Measurements from ENCODE around the gene ERN1. TPM values are rescaled to one million over a fixed set of nuclear protein-coding genes. Genes with fewer than 3 reads are reported as not detected.

The ERN1 gene
- total RNA-seq, 1 donor from 2014 or later, result 20.6 TPM

DNA sequence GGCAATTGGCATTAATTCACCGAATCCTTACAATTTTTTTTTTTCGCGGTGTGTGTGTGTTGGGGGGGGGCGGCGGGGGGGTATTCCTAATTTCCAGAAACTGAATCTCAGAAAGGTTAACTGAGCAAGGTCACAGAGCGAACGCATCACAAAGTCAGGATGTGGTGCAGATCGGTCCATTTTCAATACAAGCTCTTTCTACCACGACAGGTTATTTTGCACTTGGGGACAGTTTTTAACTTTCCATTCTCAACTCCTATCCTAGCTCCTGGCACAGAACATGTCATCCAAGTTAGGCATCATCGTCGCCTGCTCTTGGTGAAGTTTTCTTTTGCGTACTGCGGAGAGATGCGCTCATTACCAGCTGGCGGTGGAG, 15.4 kb upstream of the ERN1 start:
- H3K27ac Mint-ChIP-seq, result no peak overlapping the region
- H3K9me3 Mint-ChIP-seq, result no peaks in the 10 kb centered on the region
- no peak overlapping the region for H3K4me3 Mint-ChIP-seq
- peaks cover 11% of the 10 kb centered on the region for H3K36me3 Mint-ChIP-seq
- no peaks in the 10 kb centered on the region for H3K27me3 Mint-ChIP-seq (ENCODE audit: low read depth)
- peaks cover 28% of the 10 kb centered on the region for H3K4me1 Mint-ChIP-seq
- TF ChIP-seq, protein P1, sequence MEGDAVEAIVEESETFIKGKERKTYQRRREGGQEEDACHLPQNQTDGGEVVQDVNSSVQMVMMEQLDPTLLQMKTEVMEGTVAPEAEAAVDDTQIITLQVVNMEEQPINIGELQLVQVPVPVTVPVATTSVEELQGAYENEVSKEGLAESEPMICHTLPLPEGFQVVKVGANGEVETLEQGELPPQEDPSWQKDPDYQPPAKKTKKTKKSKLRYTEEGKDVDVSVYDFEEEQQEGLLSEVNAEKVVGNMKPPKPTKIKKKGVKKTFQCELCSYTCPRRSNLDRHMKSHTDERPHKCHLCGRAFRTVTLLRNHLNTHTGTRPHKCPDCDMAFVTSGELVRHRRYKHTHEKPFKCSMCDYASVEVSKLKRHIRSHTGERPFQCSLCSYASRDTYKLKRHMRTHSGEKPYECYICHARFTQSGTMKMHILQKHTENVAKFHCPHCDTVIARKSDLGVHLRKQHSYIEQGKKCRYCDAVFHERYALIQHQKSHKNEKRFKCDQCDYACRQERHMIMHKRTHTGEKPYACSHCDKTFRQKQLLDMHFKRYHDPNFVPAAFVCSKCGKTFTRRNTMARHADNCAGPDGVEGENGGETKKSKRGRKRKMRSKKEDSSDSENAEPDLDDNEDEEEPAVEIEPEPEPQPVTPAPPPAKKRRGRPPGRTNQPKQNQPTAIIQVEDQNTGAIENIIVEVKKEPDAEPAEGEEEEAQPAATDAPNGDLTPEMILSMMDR (IDR thresholded peaks at IDR 0.05; ENCODE audit: unreplicated experiment), result no peak
- DNase-seq (ENCODE audit: low spot score in 2 of 2, unreplicated experiment in 2 of 2), result no peak

DNA sequence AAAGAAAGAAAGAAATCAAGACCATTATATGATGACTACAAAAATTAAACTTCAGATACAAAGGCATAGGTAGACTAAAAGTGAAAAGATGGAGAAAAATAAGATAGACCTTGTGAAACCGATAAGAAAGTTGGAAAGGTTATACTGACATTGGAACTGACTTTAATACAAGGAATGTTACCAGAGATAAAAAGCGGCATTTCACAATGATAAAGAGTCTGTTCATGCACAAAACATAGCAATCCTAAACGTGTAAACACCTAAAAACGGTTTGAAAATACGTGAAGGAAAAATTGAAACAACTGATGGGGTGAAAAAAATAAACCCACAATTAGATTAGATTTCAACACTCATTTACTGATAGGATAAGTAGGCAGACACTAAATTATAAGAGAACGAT, 9.6 kb upstream of the ERN1 start:
- H3K36me3 Mint-ChIP-seq, result no peaks in the 10 kb centered on the region
- no peak overlapping the region for H3K4me3 Mint-ChIP-seq
- DNase-seq (ENCODE audit: low spot score in 2 of 2, unreplicated experiment in 2 of 2), result no peak
- TF ChIP-seq, protein P1 (IDR thresholded peaks at IDR 0.05; ENCODE audit: unreplicated experiment), result no peak
- no peaks in the 10 kb centered on the region for H3K27me3 Mint-ChIP-seq (ENCODE audit: low read depth)
- no peaks in the 10 kb centered on the region for H3K9me3 Mint-ChIP-seq
- no peak overlapping the region for H3K27ac Mint-ChIP-seq
- peaks cover 5% of the 10 kb centered on the region for H3K4me1 Mint-ChIP-seq

DNA sequence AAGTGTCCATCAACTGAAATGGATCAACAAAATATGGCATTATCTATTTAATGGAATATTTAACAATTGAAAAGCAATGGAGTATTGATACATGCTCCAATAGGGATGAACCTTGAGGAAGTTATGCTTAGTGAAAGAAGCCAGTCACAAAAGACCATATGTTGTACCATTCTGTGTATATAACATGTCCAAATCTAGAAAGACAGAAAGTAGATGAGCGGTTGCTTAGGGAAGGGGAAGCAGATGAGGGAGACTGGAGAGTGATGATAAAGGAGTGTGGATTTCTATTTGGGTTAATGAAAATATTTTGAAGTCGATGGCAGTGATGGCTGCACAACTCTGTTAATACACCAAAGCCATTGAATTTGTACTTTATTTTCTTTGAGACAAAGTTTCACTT, 8.5 kb upstream of the ERN1 start:
- DNase-seq (ENCODE audit: low spot score in 2 of 2, unreplicated experiment in 2 of 2), result no peak
- no peak overlapping the region for H3K4me3 Mint-ChIP-seq
- TF ChIP-seq, protein P1 (IDR thresholded peaks at IDR 0.05; ENCODE audit: unreplicated experiment), result no peak
- H3K4me1 Mint-ChIP-seq, result peaks cover 11% of the 10 kb centered on the region
- no peaks in the 10 kb centered on the region for H3K27me3 Mint-ChIP-seq (ENCODE audit: low read depth)
- H3K36me3 Mint-ChIP-seq, result no peaks in the 10 kb centered on the region
- no peaks in the 10 kb centered on the region for H3K9me3 Mint-ChIP-seq
- no peak overlapping the region for H3K27ac Mint-ChIP-seq

DNA sequence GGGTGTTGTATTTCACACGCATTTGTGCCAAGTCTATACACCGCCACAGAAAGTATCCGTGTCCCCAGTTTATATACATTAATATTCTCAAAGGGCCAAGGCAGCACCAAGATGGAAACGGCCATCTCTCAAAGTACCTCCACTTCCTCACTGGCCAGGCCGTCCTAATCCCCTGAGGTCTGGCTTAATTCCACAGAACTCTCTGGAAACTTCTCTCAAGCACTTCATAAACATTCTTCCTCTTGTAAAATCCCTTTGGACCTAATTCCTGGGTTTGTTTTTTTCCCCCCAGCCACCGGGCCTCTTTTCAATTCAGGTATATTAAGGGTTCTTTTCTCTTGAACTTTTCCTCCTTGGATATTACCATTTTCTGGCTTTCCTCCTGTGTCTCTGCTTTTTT, 5.1 kb upstream of the ERN1 start:
- H3K27ac Mint-ChIP-seq, result peak overlapping the region; percentile 69
- H3K36me3 Mint-ChIP-seq, result no peaks in the 10 kb centered on the region
- no peak for DNase-seq (ENCODE audit: low spot score in 2 of 2, unreplicated experiment in 2 of 2)
- H3K4me3 Mint-ChIP-seq, result no peak overlapping the region
- peaks cover 2% of the 10 kb centered on the region for H3K27me3 Mint-ChIP-seq (ENCODE audit: low read depth)
- no peaks in the 10 kb centered on the region for H3K9me3 Mint-ChIP-seq
- H3K4me1 Mint-ChIP-seq, result peaks cover 27% of the 10 kb centered on the region
- TF ChIP-seq, protein P1 (IDR thresholded peaks at IDR 0.05; ENCODE audit: unreplicated experiment), result no peak

DNA sequence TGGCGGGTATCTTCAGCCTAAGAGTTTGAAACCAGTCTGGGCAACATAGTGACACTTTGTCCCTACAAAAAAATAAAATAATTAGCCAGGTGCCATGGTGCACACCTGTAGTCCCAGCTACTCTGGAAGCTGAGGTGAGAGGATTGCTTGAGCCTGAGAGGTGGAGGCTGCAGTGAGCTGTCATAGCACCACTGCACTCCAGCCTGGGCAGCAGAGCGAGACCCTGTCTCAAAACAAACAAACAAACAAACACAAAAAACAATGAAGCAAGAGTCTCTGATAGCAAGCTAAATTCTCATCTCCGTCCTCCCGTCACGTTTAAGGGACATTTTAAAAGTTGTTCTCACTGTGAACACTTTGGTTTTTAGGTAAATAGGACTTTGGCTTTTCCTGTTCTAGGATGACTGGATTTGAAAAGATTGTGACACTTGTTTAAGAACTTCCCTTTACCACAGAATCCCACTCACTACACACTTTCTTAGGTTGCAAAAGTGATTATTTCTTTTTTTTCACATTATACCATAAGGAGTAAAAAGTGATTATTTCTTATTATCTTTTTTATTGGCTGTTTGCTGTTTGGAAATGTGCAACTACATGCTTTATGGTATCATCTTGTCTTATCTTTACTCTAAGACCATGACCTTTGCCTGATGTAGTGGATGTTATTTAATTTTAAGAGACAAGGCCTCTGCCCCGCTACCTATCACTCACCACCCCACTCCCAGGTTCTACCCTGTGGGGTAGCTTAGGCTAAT, 4.4 kb upstream of the ERN1 start:
- Mint-ChIP-seq H3K4me3 (no peak overlapping the region), H3K4me1 (peaks cover 27% of the 10 kb centered on the region), H3K27me3 (ENCODE audit: low read depth) (peaks cover 2% of the 10 kb centered on the region)

More for the DNA sequence above, 4.4 kb upstream of the ERN1 start:
- H3K9me3 Mint-ChIP-seq, result no peaks in the 10 kb centered on the region
- no peaks in the 10 kb centered on the region for H3K36me3 Mint-ChIP-seq
- peak overlapping the region; percentile 69 for H3K27ac Mint-ChIP-seq
- TF ChIP-seq, protein P1 (IDR thresholded peaks at IDR 0.05; ENCODE audit: unreplicated experiment), result no peak
- DNase-seq (ENCODE audit: low spot score in 2 of 2, unreplicated experiment in 2 of 2), result no peak
